Endothelial cell of umbilical vein (primary cell): Measurements from ENCODE around the gene MED8.

Experiments used
- CTCF ChIP-seq, 2 donors: IDR thresholded peaks; 1 replicate in 1 of 2; 2 replicates in 1 of 2; pipeline ENCODE4 v1.5.1; 2011; ENCODE audit warnings: low read length in 2 of 2, mild to moderate bottlenecking in 2 of 2, moderate library complexity in 2 of 2, control low read depth in 1 of 2, inconsistent platforms in 1 of 2, low read depth in 1 of 2; ENCODE audit not compliant: insufficient read depth in 1 of 2; ENCODE audit errors: extremely low read depth in 1 of 2
- EZH2 ChIP-seq: IDR thresholded peaks from 2 replicates; pipeline ENCODE4 v1.6.1; 2012; ENCODE audit warnings: borderline replicate concordance, low read depth, mild to moderate bottlenecking, moderate library complexity, low read length, inconsistent platforms; ENCODE audit not compliant: severe bottlenecking
- POLR2A ChIP-seq: IDR thresholded peaks from 2 replicates; pipeline ENCODE4 v1.6.1; 2012; ENCODE audit warnings: low read depth, mild to moderate bottlenecking, control low read depth, low read length
- POLR2AphosphoS5 ChIP-seq: IDR thresholded peaks from 2 replicates; pipeline ENCODE4 v1.6.1; 2012; ENCODE audit warnings: low read depth, mild to moderate bottlenecking, control low read depth, low read length, moderate library complexity; ENCODE audit not compliant: insufficient read depth

- no peak for TF ChIP-seq CTCF (IDR thresholded peaks at IDR 0.05; ENCODE audit: extremely low read depth in 1 of 2, insufficient read depth in 1 of 2, low read depth in 1 of 2, low read length in 2 of 2)
- TF ChIP-seq POLR2AphosphoS5, result no peak
- no peak for TF ChIP-seq POLR2A
- no peak for TF ChIP-seq EZH2
Observed at GRCh38 chr1:43366179-43366578, 23.4 kb downstream of the MED8 start.
